GM21447 (cell line): ENCODE data around the gene POM121L2.
"Not testable (repeated sequence)": the region's sequence is repeated elsewhere in the genome, so short reads cannot be mapped to it uniquely, and the experiment has no call there.

ENCODE experiments used
- ATAC-seq: cut with Tn5 transposase; IDR thresholded peaks from one replicate; pipeline ENCODE4 v1.9.1; 2021; ENCODE audit not compliant: unreplicated experiment

The POM121L2 gene

DNA sequence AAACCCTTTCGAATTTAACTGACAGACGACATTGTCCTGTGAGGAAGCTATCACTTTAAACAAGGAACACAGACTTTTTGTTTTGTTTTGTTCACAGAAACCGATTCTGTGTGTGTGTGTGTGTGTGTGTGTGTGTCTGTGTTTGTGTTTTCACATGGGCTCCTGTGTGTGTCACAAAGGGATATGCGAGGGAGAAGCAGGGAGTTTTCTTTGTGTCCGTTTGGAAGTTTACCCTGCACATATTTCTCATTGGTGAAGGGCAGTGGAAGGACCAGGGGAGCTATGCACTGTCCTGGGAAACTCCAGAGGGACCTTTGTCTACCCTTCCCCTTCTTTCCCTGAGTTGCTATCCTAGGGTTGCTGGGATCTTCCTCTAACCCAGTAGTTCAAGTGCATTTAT, 17.7 kb downstream of the POM121L2 start:
- ATAC-seq = no peak

DNA sequence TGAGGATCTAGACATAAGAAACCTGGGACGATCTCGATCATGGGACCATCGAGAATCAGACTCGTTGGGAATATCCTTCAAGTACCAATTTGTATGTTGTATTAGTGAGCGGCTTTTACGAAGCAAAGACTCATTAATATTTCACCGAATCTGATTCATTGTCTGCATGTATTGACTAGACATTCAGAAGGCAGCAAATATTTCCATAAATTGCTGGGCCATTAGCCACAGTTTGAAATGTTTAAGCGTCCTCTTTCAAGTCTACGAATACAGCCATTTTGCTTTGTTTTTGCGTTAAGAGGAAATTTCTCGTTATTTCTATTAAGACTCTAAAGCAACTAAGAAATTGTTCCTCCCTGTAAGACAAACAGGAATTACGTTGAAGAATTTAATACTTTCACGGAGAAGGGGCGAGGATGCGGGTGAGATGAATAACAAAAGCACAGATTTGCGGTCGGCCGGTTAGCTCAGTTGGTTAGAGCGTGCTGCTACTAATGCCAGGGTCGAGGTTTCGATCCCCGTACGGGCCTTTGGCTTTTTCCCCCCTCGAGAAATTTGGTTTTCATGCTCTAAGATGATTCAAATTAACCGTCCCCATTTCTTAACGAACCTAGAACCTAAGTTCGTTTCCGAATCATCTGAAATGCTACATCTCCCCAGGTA, 18.5 kb downstream of the POM121L2 start:
- ATAC-seq = no peak

DNA sequence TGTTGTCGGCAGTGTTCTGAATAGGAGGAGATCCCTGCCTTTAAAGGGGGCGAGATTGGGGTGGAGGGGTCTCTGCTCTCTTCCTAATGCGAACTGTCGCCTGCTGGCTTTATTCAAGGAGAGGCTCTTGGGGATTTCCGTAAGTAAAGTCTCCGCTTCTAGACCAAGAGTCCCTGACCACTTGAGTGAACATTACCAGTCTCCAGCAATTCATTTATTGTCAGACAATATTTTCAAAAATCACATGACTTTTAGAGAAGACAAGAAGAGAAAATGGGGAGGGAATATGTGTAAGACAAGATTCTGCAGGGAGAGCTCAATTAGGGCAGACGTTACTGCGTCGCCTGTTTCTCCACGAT, 21.2 kb downstream of the POM121L2 start:
- no peak for ATAC-seq

DNA sequence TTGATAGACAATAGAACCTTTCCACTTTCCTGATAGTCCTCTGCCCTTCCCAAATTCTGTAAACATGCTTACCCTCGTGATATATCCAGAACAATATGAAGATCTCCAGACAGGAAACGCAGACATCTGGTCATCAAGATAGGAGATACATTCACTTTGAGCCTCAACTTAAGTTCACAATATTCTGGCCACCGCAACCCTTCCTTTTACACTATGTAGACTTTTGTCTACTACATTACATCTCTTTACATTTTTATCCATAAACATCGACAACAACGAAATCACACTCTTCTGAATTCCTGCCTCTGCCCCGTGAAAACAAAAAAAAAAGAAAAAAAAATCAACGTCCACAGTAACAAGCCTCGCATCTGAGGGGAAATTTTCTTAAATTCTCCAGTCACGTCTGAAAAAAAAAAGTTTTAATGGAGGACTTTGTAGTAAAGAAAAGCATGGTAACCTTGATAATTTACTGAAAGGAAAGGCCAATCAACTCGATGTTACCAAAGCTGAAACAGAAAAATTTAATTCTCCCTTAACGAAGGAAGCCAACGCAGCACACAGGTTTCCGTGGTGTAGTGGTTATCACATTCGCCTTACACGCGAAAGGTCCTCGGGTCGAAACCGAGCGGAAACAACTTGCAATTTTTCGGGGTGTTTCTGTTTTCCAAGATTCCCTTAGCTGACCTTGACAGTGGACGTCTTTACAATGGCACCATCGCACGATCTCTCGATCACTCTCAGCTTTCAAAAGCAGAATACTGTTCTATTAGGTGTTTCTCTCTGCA, 21.8 kb downstream of the POM121L2 start:
- ATAC-seq = no peak

DNA sequence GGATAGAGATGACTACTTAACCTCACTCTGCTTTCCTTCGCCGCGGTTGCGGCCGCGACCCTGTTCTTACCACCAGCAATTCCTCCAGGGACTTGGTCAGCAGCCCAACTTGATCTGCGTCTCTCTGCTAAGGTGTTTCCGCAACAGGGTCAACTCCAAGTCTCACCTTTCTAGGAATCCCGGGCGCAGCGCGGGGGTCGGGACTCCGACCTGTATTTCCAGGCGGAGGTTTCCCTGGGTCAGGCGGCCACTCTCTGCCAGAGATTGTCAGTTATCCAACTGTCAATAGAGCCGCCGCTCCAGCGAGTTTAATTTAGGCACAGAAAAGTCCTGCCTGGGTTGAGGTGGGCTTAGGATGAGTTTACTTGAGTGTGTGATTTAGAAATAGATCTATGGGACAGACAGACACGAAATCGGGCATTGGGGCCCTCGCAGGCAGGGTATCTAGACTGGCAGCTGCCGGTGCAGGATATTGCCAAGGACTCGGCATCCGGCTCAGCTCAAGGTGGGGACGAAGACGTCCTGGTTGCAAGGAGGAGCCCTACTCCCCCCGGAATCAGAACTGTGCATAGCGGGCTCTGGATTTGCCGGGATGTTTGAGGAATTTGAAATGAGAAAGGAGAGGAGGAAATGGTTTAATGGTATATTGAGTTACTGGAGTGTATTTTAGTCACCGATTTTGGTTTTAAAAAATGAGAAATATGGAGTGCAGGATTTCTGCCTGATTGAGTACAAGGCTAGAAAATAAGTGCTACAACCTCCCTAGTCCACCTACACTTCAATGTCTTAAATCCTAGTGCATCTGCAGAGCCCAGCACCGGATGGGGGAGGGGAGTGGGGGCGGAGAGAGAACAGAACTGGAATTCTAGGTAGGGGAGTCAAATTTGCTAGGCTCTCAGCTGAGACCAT, 23.7 kb downstream of the POM121L2 start:
- ATAC-seq = no peak

DNA sequence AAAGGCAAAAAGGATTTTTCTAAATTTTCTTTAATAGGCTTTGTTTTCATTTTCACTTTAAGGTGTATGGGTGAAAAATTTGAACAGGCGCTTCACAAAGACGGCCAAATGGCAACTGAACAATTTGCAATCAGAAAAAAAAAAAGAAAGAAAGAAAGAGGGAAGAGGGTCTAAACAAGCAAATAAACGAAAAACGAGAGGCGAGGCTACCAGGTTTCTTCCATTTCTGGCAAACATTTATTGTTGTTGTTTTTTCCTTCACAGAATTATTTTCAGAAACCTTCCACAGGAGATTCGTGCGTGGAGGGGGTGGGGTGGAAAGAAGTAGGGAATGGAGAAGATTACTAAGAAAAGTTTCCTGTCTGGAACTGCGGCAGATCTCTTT, 24.3 kb downstream of the POM121L2 start:
- ATAC-seq = no peak

DNA sequence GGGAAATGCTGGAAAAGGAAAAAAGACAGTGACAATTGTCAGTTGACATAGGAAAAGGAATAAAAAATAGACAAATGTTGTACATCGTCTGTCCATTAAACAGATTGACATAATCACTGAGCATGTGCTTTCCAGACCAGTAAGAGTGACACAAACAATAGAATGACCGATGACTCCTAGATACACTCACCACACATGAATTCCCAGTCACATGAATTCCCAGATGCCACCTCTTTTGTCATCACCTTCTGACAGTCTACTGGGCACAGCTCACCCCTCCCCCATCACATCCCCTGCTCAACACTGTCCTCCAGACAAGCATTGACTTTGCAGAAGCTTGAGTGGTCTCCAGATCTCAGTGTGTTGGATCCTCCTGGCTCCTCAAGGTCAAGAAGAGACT, 25.9 kb downstream of the POM121L2 start:
- ATAC-seq = no peak

DNA sequence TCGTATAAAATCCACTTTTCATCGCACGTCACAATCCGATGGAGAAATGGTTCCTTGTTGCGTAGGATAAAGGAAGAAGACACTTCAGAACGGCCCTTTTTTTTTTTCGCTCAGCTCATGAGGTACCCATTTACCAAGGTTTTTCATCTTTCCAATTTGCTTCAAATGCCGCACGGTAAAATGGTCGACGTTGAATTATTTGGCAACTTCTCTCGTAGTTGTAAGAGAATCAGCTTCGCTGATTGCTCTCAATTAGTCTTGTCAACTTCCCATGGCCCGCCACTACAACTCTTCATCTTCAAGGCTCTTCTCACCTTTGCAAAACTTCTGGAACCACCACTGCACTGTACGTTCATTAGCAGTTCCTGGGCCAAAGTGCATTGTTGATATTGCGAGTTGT, 28.8 kb downstream of the POM121L2 start:
- ATAC-seq = no peak

DNA sequence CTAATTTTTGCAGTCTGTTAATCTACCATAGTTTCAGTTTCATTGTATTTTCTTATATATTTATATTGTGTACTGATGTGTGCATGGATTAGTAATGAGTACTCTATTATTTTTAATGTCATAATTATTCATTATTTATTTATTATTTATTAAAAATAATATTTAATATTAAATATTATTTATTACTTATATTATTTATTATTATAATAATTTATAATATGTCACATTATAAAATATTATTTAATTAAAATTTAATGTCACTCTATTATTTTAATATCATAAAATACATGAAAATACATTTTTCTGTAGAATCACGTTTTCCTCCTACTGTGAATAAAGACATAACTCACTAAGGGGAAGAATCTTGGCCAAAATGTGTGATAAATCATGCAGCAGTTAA, 30.5 kb downstream of the POM121L2 start:
- ATAC-seq = no peak

DNA sequence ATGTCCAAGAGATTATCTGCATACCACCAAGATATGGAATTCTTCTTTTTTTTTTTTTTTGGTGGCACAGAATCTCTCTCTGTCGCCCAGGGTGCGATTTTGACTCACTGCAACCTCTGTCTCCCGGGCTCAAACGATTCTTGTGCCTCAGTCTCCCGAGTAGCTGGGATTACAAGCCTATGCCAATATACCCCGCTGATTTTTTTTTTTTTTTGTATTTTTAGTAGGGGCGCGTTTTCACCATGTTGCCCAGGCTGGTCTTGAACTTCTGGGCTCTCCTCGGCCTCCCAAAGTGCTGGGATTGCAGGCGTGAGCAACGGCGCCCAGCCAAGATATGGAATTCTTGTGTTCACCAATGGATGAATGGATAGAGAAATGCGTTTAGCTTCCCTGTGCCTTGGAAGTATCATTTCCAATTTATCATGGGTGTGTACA, 31.0 kb downstream of the POM121L2 start:
- no peak for ATAC-seq

DNA sequence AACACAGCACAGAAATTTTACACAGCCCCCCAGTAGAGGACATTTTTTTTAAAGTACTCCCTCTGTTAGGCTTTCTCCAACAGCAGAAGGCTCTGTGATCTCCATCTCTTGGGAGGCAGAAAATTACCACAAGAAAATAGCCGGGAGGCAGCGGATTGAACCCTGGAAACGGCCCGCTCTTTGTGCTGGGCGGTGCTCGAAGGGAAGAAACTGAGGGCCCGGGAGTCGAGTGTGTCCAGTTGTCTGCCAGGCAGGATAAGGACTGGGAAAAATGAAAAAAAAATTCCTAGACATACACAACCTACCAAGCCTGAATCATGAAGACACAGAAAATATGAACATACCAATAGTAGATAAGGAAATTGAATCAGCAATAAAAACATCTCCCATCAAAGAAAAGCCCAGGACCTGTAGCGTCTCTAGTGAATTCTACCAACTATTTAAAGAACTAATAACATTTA, 31.5 kb downstream of the POM121L2 start:
- no peak for ATAC-seq

DNA sequence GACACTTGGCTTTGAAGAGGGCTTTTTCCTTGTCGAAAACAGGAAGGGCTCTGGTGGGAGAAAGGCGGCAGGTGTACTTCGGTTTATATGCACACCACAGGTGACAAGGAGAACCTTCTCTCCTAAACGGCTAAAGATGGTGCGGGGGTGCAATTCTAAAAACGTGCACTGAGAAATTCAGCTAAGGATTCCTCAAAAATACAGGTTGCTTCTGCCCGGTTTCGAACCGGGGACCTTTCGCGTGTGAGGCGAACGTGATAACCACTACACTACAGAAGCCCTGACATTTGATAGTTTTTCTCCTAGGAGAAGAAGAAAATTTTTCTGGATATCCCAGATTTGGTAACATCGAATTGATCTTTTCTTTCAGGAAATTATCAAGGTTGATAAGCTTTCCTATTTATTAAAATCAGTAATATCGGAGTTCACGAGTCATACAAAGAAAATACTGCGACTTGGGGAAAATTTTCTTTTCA, 32.0 kb downstream of the POM121L2 start:
- no peak for ATAC-seq

DNA sequence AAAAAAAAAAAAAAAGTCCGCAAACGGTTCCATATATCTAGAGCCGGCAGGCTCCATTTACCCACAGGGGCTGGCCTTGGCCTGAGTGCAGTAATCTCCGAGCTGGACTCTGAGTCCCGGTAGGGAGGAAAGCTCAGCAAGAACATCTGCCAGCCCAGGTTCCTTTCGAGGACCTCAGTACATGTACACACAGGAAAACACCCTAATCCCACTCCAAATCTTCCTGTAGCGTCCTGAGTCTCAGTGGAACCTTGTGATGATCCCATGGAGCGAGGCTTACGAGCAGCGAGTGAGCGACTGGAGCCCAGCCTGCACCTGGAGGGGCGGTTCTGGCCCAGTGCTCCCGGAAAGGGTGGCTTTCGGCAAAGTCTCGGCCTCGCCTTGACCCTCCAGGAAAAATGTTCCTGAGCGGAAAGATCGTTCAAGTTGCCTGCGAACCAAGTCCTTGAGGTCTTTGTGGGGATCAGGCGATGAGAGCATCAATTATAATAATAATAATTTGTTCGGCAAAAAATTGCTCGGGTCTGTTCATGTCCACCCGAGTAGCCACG, 32.5 kb downstream of the POM121L2 start:
- ATAC-seq = no peak

DNA sequence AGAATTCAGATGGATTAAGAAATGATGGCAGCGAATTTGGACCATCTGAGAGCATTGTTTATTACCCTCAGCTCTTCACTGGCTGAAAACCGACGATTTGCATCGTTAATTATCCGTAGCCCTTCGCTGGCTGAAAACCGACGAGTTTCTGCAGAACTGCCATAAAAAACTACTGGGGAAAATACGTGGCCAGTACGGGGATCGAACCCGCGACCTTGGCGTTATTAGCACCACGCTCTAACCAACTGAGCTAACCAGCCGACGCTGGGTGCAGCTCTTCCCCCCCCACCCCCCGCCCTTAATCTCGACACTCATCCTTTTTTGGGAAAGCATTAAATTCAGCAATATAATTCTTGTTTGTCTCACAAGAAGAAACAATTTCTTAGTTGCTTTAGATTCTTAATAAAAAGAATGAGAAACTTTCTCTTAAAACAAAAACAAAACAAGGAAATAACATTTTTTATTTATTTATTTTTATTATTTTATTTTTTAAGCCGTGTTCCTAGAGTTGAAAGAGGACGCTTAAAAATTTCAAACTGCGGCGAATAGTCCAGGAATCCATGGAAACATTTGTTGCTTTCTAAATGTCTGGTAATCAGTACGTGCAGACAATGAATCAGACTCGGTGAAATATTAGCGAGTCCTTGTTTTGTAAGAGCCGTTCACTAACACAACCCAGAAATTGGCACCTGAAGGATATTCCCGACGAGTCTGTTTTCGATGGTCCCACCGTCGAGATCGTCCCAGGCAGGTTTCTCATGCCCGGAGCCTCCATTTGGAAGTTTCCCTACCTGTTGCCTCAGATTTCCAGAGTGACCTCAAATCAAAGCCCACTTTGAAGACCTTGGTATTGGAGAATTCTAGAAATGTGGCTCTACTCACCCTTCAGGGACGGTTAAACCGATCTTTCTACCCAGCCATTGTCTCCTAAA, 36.8 kb downstream of the POM121L2 start:
- ATAC-seq = no peak

DNA sequence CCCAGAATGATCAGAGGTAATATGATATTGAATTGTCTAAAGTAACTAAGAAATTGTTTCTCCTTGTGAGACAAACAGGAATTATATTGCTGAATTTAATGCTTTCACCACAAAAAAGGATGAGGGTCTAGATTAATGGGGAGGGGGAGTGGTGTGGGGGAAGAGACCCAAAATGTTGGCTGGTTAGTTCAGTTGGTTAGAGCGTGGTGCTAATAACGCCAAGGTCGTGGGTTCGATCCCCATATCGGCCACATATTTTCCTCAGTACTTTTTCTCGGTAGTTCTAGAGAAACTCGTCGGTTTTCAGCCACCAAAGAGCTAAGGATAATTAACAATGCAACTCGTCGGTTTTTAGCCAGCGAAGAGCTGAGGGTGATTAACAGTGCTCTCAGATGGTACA, 38.3 kb downstream of the POM121L2 start:
- ATAC-seq = no peak

DNA sequence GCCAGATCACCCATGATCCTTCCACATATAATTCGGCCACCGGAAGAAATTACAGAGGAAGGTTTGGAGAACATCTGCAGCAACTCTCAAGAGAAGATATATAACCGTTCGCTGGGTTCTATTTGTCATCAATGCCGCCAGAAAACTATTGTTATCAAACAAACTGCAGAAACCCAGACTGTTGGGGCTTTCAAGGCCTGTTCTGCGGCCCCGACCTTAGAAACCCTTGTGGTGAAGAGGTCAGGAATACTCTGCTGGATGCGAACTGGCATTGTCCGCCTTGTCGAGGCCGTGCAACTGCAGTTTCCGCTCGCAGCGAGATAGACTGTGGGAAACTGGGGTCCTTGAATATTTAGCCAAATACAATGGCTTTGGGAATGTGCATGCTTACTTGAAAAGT, 43.3 kb downstream of the POM121L2 start:
- no peak for ATAC-seq

DNA sequence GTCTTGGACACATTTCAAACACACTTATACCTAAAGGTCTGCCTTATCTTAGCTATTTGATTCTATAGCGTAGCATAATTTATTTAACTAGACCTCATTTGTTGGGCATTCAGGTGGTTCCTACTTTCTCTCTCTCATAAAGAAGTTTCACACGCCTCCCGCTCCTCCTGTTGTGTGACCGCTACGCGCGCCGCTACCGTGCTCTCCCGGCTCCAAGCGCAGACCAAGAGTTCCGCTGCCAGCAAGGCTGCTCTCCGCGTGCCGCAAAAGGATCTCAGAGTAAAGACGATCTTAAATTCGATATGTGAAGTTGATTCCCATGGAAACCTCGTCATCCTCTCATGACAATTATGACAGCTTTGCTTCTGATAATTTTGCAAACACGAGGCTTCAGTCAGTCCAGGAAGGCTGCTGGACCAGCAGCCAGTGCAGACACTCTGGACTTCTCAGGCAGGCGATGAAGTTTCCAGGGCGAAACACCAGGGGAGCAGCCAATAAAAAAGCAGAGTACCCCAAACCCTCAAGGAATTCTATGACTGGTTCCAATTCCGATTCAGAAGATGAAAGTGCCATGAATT, 44.1 kb downstream of the POM121L2 start:
- no peak for ATAC-seq

DNA sequence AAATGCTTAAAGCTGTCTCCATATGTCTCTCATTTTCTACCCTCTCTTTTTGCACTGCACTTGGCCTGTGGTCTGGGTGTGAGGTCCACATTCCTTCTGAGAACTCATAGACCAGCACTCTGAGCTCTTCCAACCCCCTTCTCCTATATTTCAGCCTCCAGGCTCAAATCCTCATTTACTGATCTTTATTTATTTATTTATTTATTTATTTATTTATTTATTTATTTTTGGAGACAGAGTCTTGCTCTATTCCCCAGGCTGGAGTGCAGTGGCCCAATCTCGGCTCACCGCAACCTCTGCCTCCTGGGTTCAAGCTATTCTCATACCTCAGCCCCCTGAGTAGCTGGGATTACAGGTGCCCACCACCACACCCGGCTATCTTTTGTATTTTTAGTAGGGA, 45.1 kb downstream of the POM121L2 start:
- not testable (repeated sequence) for ATAC-seq

DNA sequence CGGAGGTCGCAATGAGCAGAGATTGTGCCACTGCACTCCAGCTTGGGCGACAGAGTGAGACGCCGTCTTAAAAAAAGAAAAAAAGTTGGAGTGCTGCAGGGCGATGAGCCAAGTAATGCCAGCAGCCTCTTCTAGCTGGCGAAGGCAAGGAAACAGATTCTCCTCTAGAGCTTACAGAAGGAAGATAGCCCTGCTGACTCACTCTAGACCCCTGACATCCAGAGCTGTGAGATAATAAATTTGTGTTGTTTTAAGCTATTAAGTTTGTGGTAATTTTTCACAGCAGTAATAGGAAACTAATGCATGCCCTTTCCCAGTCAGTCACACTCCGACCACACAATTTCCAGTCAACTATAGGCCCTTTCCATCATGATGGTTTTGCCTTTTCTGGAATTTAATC, 48.2 kb downstream of the POM121L2 start:
- ATAC-seq = no peak
